ENCODE data around the gene RCAN2.

RCAN2 gene

DNA sequence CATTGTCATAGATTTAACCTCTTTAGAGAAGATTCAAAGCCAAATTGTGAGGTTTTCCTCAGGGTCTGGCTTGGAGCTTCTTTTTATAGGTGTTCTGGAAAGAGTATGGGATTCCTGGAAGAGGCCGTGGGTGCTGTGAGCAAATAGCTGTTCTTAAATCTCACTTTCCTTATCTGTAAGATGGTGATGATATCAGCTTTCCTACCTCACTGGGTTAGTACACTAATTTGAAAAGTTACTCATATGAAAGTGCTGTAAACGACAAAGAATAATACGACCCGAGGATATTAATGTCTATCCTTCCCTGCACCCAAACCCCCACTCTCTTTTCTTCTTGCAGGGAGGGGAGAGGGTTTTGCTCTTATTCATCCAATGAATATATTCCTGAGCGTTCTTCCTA is 203.6 kb downstream of the RCAN2 start:
- no peak for DNase-seq

DNA sequence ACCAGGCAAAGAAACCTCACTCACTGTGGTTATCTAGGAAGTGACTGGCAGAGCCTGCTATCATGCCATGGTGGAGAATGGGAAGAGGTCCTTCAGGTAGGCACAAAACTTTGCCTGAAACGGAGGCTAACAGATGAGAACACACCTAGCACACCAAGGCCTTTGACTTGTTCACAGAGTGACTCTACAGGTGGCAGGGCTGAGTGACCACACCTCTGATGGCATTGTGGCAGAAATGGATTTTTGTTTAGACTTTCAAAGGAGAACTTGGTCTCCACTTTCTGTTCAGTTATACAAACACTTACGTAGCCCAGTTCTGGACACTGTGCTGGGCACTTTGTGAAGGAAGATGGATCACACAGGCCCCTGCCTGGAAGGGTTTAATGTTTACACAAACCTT is 204.2 kb downstream of the RCAN2 start:
- no peak for DNase-seq

DNA sequence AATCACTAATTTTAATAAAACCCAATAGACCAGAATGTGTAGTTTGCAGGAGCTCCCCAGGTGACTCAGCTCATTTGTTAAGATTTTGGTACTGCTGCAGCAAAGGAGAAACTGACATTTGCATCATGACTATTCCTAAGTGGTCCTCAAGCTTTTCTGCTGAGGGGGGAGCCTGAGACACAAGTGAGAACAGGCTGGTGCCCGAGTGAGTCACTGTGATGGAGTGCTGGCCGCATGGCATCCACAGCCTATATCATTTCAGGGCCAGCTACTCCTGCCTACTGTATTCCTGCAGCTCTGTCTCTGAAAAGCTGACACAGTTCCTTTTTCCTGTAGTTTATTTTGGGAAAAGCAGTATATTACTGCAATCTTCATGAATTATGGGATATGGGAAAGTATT is 206.8 kb downstream of the RCAN2 start:
- DNase-seq: no peak

DNA sequence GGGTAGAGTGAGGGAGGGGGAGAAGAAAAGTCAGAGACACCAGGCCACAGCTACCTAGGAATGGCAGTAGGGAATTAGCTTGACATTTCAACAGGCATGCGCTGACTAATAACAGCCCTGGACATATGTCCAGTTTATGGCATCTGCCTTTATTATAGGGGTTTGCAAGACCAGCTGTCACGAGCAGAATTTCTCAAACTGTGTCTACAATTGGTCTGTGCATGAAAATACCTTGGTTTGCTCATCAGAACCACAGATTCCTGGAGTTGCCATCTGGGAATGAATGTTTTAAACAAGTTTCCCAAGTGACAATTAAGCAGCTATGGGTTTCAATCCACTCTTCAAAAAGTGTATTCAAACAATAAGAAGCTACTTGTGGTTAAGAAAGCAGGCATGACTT is 210.1 kb downstream of the RCAN2 start:
- no peak for DNase-seq

DNA sequence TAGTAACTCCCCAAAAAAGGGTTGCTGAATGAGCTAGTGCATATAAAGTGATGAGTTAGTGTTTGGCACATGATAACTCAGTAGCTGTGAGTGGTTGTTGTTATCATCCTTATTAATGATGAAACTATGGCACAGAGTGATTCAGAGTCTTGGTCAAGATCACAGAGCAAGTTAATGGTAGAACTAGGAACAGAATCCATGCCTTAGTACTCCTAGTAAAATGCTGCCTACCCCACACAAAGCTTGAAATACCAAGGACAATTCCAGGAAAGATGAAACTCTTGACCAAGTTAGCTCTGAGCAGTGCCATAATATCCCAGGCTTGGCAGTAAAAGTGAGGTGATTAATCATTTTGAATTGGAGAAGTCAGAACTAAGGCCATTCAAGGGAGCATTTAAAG is 211.4 kb downstream of the RCAN2 start:
- DNase-seq: no peak

DNA sequence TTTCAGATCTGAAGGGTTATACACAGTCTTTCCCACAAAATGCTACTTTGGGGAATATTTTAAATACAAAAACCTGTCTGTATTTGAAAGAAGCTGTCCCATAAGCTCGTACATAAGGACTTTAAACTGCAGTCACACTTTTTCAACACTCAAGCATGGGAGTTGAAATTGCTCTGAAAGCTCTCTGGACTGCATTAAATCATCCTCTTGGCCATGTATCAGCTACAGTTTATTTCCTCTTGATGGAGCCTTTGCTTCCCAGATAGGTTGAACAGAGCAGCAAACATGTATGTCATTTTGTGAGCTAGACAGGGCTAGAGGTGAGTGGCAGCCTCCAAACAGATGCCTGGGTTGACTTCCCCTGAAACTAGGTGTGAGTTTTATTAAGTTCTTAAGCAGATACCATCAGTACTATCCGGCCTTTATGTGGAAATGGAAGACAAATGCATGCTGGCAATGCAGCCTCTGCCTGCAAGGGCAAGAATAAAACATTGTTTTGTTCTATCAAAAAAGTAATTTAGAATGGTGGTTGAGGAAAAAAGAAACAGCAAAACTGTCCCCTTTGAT is 214.6 kb downstream of the RCAN2 start:
- DNase-seq: no peak

DNA sequence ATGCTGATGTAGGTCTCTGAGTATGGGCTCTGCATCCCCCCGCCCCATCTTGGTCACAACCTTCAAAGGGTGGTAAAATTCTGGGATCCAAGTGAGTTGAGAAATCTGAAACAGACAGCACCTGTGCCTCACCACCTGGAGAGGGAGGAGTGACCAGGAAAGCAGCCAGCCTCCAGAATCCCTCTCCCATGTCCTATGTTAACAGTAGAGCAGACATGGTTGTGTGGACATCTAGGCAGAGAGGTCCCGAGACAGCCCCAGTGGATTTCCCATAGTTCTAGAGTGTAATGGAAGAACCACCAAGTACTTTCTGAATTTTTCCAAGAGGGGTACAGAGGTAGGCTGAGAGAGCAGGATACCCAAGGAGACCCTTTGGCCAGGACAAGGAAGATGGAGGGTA is 216.7 kb downstream of the RCAN2 start:
- no peak for DNase-seq

DNA sequence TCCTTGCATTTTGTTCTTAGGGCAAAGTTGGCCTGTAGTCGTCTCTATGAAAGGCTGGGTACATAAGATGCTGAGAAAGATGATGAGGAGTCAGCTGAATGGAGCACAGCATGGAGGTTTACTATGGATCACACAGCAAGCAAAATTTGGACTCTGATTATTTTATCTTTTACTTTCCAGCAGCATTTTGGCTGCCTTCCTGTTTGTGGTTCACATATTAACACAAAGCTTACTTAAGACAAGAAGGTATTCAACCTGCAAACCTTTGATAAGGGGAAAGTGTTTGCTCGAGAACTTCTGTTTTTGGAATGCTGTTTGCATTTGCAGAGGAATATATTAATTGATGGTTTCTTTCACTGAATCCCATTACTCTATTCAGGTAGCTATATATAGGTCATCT is 217.3 kb downstream of the RCAN2 start:
- DNase-seq: no peak

DNA sequence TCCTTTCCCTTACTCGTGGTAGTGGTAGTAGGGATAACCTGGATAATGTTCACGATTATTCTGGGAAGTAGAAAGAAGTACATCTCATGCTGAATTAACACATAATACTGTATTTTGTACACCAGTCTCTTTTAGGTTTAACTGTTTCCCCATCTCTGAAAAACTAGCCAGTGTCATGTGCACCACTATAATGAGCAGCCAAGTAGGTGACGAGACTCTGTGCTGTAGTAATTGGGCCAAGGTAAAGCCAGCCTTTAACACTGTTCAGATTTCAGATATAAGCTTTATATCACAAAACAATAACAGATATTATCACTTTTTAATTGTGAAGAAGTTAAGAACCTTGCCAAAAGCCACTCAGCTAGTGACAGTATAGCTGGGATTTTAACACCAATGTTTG is 219.5 kb downstream of the RCAN2 start:
- no peak for DNase-seq

DNA sequence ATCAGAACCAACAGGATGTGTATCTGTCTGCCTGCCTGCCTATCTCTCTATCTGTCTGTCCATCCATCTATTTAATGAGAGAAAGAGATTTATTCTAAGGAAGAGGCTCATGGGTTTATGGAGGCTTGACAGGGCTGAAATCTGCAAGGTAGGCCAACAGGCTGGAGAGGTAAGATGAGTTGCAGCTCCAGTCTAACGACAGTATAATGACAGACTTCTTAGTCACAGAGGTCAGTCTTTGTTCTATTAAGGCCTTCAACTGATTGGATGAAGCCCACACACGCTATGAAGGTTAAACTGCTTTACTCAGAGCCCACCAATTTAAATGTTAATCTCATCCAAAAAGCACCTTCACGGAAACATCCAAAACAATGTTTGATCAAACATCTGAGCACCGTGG is 220.1 kb downstream of the RCAN2 start:
- no peak for DNase-seq

DNA sequence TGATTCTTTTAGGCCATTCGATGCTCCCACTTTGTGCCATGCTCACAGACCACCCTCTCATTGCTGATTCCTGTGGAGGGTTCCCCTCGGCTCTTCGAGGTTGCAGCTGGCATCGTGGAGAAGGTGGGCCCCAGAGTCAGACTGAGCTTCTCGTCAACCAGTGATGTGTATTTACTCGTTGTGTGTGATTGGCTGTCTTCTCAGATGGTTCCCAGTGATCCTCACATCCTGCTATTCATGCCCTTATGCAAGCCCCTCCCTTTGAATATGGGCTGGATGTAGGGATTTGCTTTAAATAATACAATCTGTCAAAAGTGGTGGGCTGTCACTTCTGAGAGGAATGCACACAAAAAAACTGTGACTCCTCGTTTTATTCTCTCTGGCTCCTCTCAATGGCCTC is 220.9 kb downstream of the RCAN2 start:
- DNase-seq: no peak

DNA sequence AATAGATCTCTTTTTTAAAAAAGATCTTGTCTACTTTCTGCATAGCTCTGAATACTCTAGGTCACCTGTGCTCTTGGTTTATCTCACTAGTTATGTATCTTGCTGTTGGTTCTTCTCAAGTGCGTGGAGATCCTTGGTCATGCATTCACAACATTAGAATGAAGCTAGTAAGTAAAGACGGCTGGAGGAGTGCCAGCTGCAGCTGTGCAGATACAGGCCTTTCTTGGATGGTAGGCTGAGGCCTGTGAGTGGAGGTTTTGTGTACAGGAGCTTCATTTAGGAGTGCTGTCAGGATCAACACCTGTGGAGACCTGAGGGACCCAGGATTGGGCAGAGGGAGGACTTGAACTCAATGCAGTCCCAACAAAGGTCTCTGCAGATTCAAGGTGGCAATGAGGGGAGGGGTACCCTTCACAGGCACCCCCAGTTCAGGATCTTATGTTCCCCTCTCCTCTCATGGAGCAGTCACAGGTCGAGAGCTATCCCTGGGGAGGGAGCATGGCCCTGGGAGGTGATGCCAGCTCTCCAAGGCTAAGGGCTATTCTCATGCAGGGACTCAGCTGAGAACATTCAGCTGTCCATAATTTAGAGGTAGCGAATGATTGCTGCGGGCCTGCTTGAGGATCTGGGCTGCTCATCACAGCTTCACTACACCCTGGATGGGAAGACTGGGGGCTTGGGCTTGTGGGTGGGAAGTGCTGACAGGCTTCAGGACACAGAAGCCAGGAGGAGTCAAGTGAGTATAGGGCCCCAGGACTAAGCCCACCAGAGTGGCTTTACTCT is 221.6 kb downstream of the RCAN2 start:
- no peak for DNase-seq

DNA sequence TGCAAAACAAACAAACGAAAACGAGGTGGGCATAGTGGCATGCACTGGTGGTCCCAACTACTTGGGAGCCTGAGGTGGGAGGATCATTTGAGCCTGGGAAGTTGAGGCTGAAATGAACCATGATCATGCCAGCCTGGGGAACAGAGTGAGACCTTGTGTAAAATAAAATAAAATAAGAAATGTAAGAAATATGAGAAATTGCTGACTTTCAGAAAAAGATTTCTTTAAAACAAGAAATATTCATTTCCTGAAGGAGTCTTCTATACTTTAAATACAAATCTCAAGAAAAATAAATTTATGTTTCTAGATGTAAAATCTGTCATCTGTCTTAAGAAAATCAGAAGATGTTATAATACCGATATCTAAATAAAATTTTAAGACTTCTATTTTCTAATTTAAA is 223.7 kb downstream of the RCAN2 start:
- DNase-seq: no peak

DNA sequence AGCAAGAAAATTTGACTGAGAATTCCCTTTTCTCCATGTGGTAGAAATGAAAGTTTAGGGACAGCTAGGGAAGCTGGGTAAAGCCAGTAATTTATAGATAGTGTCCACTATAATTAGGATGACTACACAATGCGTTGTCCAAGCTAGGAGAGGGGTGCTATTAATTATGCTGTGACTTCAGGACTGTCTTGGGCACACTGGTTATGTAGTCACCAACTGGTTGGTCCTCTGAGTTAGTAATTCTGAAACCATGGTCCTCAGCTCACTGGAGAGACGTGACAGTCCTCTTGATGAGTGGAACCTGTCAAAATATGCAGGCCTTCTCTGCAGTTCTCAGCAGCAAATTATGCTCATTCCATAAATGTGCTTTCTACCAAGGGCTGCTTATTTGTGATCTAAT is 225.9 kb downstream of the RCAN2 start:
- no peak for DNase-seq

DNA sequence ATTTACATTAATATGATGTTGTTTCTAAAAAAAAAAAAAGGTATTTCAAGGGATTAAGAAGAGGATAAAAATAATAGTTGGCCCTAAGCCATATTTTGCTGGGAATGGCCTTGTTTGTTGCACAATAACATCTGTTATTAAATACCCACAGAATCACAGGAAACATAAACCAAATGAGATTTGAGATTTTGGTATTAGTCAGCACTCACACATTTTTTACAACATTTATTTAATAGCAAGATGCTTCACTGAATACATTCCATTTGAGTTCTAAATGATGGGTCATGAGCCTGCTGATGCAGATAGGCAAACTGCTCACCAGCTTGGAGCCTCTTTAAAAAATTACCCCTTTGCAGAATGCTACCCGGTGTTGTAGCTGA is 227.6 kb downstream of the RCAN2 start:
- no peak for DNase-seq

DNA sequence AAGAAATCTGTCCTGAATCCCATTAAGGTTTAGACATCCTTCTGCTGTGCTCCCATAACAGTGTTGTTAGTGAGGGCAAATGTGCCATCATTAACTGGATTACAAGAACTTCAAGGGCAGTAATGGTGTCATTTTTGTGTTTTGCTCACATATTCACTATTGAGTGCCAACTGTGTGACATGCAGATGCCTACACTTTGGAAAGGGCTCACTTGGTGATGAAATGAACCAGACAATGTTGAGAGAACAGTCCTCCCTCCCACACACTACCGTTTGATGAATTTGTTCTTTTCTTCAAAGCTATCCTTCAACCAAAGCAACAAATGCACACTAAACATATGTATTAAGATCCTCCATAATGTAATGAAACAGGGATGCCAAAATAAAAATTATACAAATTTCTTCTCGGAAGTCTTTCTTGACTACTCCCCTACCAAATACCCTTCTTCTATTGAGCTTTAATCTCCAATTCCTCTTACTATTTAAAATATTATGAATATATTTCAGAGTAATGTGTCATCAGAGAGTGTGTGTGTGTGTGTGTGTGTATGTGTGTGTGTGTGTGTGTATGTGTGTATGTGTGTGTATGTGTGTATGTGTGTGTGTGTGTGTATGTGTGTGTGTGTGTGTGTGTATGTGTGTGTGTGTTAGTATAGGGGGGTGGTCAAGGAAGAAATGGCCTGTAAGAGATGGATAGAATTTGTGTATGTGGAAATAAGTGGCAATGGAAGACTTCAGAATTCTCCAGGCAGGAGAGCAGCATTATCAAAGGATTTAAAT is 228.1 kb downstream of the RCAN2 start:
- no peak for DNase-seq

DNA sequence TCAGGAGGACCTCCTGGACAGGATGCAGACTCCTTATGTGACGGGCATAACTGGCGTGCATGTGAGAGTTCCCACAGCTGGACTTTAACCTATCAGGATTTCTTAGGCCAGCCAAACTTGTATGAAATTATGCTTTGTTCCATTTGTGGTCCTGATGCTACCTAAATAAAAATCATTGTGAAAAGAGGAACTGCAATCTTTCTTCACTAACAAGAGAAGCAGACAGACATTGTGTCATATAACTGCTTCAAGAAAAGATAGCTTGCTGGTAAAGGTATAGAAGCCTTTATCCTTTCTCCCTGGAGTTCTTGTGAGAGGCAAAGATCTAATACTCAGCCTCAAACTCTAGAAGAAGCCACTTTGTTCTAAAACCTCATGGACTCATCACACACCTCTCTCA is 233.0 kb downstream of the RCAN2 start:
- no peak for DNase-seq

DNA sequence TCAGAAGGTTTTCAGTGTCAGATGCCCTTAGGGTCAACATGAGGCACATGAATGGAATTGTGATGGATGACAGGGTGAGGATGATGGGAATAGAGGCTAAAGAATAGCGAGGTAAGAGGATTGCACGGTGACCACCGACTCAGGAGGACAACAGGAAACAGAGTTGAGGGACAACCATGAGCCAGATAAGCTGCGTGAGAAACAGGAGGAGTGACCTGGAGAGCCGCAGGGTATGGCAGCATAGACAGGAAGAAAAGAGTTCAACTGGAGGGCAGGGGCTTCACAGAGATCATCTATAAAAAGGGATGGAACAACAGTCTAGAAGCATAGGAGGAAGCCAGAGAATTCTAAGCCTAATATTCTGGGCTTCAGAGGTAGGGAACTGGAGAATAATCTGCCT is 235.7 kb downstream of the RCAN2 start:
- no peak for DNase-seq

DNA sequence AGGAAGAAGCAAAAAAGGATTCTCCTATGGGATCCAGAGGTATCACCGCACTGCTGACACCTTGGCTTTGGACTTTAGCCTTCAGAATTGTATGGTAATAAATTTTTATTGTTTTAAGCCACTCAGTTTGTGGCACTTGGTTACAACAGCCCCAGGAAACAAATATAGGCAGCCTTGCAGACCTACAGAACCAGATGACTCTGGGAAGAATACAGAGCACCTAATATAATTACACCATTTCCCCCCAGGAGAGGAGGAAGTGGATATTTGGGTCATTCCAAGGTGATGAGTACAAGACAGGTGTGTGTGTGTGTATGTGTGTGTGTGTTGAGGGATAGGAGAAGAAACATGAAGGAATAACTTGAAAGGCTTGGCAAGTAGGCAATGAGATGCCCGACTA is 236.3 kb downstream of the RCAN2 start:
- DNase-seq: no peak

DNA sequence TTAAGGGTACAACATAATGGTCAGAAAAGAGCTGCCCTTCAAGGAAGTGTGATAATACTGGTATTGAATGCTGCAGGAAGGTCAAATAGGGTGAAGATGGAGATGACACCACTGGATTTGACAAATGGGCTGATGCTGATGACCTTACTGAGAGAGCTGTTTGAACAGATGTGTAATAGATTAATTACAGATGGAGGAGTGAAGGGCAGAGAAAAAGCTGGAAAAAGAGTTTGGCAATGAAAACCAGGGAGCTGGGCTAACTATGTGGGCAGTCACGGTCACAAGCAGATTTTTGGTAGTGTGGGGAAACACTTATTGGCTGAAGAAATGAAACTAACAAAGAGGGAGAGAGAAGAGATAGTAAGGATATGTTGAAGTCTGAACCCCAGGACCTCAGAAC is 236.9 kb downstream of the RCAN2 start:
- no peak for DNase-seq

DNA sequence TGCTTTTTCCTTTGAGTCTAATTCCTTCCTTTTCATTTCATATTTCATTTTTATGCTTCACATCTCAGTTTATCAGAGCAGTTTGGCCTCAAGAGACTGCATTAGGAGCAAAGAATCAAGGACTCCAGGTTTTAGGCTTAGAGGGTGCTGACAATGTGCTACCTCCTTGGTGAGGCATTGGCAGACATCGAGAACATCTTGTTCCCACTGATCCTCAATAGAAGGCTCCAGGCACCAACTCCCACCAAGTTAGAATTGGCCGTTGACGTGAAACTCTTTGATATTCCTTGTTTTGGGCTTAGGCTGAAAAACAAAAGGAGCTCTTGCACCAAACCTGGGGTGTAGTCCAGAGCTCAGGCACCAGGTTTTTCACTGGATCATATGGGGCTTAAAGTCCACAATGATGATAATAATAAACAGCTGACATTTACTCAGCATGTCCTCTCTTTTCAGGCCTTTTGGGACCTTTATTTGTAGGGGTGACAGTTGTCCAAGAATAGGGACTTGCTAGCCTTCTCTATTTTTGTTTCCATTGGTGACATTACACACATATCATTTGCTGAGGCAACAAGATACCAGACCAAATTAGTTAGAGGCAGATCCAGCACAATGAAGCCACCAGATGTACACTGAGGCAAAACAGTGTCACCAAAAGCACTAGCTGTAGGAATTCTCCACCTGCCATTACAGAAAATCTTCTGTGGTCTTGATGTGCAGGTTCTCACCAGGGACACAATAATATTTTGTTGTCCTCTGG is 239.5 kb downstream of the RCAN2 start:
- DNase-seq: no peak

DNA sequence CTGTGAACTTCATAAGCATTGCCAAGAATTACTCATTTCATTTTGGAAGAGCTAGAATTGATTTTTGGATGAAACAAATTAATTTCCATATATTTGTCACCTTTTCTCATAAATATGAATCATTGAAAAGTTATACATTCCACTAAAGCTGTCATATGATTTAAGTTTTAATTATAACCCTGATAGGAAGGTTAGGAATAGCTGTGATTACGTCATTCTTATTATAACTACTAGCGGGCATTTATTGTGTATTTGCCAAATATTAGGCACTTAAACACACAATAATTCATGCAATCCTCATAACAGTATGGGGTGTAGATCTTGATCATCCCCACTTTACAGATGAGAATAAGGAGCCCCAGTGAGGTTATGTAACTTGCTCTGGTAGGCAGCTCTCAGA is 243.1 kb downstream of the RCAN2 start:
- DNase-seq: no peak

DNA sequence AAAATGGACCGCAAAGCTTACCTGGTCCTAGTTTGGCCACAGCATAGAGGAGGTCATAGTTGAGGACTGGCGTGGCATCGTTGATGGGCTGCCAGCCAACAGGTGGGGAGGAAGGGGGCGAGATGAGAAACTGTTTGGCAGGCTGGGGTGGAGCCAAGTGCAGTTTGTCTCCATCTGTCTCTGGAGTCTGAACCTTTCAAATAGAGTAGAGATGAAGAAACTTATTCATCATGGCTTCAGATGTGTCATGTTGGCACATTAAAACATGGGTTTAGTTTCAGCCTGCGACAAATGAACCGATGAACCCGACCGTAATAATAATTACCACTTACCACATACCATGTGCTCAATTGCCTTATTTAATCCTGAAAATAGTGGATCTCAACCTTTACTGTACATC is 244.5 kb downstream of the RCAN2 start:
- DNase-seq: no peak

DNA sequence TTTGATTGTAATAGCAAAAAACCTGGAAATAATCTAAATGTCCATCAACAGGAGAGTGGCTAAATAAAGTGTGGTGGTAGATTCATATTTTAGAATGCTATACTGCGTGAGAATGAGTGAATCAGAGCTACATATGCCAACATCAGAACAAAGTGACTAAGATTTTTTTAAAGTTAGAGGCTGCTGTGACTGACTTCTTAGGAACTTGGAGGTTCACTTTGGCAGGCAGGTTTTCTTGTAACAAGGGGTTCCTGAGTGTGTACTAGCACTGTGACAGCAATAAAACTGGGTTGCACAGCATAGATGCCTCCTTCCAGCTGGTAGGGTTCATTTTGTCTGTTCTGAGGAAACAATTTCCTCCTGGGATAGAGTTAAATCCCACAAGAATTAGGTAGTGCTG is 245.2 kb downstream of the RCAN2 start:
- no peak for DNase-seq

Data from islet precursor cell (in vitro differentiated cells).